Caki2 (cell line): ENCODE data around the gene KIAA1217. TPM values are rescaled to one million over a fixed set of nuclear protein-coding genes. Genes with fewer than 3 reads are reported as not detected.

Experiments
- DNase-seq: peaks from one replicate; pipeline ENCODE4 v3.0.0-alpha.2; 2015; ENCODE audit warnings: low read depth
- in situ Hi-C: cut with HindIII; loops from 2 replicates; pipeline ENCODE4 v1.10.0; 2016; ENCODE audit warnings: low sequenced_read_pairs, low pct_unique_long_range_greater_than_20kb, mixed read lengths
- total RNA-seq: library from RNA; depleted of rRNA; stranded (reverse); fragments of >200 nt; shearing (Covaris generic); gene quantifications from 2 replicates; pipeline ENCODE4 v1.2.3, GENCODE V29; 2014; ENCODE audit warnings: low replicate concordance

KIAA1217 gene
- total RNA-seq, 1 experiment from 2014 or later = 0.95 TPM

GRCh38 chr10:24568042-24568441 lies 359.1 kb downstream of the KIAA1217 start:
- in situ Hi-C loops = no loop called here
- no peak for DNase-seq

- no peak for DNase-seq
- in situ Hi-C loops = no loop called here
Measured at GRCh38 chr10:24569330-24569796, 360.4 kb downstream of the KIAA1217 start.

GRCh38 chr10:24569828-24570657 lies 361.1 kb downstream of the KIAA1217 start:
- in situ Hi-C loops = no loop called here
- no peak for DNase-seq

- in situ Hi-C loops = no loop called here
- DNase-seq = no peak
Measured at GRCh38 chr10:24570658-24571426, 361.9 kb downstream of the KIAA1217 start.

GRCh38 chr10:24571870-24572450 lies 363.0 kb downstream of the KIAA1217 start:
- DNase-seq = no peak
- in situ Hi-C loops = no loop called here

- no peak for DNase-seq
- in situ Hi-C loops = no loop called here
Measured at GRCh38 chr10:24574161-24574560, 365.2 kb downstream of the KIAA1217 start.

- no peak for DNase-seq
- in situ Hi-C loops = no loop called here
Measured at GRCh38 chr10:24574578-24575155, 365.7 kb downstream of the KIAA1217 start.

- no peak for DNase-seq
Measured at GRCh38 chr10:24575481-24576002, 366.6 kb downstream of the KIAA1217 start.

GRCh38 chr10:24579448-24579847 lies 370.5 kb downstream of the KIAA1217 start:
- DNase-seq = no peak
- in situ Hi-C loops = no loop called here

More at GRCh38 chr10:24575481-24576002, 366.6 kb downstream of the KIAA1217 start:
- in situ Hi-C loops = no loop called here

- DNase-seq = no peak
- in situ Hi-C loops = no loop called here
Measured at GRCh38 chr10:24579906-24580305, 371.0 kb downstream of the KIAA1217 start.

GRCh38 chr10:24589265-24589664 lies 380.3 kb downstream of the KIAA1217 start:
- DNase-seq = no peak
- in situ Hi-C loops = no loop called here

GRCh38 chr10:24590697-24591457 lies 381.9 kb downstream of the KIAA1217 start:
- in situ Hi-C loops = no loop called here
- DNase-seq = no peak

- no peak for DNase-seq
Measured at GRCh38 chr10:24596217-24596930, 387.4 kb downstream of the KIAA1217 start.

GRCh38 chr10:24597426-24597825 lies 388.5 kb downstream of the KIAA1217 start:
- no peak for DNase-seq
- in situ Hi-C loops = no loop called here

More at GRCh38 chr10:24596217-24596930, 387.4 kb downstream of the KIAA1217 start:
- in situ Hi-C loops = no loop called here
